ENCODE results near the gene CCDC120.

DNA sequence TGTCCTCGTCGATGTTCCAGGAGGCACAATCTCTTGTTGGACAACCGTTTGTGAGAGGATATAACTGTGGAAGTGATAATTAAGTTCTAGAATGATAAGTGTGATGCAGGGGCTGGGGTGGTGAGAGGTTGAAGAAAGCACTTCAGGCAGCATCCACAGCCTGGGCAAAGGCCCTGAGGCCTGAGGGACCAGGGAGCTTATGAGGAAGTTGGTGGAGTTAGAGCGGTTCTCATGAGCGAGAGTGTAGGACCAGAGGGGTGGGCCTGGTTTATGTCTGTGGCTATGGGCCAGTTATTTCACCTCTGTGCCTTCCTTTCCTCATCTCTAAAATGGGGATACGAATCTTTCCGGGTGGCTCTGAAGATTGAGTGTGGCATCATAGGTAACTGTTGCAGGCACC, 2.7 kb downstream of the CCDC120 start:
- TF ChIP-seq, protein P1, sequence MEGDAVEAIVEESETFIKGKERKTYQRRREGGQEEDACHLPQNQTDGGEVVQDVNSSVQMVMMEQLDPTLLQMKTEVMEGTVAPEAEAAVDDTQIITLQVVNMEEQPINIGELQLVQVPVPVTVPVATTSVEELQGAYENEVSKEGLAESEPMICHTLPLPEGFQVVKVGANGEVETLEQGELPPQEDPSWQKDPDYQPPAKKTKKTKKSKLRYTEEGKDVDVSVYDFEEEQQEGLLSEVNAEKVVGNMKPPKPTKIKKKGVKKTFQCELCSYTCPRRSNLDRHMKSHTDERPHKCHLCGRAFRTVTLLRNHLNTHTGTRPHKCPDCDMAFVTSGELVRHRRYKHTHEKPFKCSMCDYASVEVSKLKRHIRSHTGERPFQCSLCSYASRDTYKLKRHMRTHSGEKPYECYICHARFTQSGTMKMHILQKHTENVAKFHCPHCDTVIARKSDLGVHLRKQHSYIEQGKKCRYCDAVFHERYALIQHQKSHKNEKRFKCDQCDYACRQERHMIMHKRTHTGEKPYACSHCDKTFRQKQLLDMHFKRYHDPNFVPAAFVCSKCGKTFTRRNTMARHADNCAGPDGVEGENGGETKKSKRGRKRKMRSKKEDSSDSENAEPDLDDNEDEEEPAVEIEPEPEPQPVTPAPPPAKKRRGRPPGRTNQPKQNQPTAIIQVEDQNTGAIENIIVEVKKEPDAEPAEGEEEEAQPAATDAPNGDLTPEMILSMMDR (IDR thresholded peaks at IDR 0.05), result no peak
- TF ChIP-seq EP300 (IDR thresholded peaks at IDR 0.05) (no peak), POLR2AphosphoS5 (IDR thresholded peaks at IDR 0.05) (no peak)
